MM.1S (cell line): Measurements from ENCODE around the gene KCTD5.

ENCODE experiments used
- DNase-seq: peaks from one replicate; pipeline ENCODE4 v3.0.0-alpha.2; 2015
- H2AFZ ChIP-seq: fragments of 300-600 bp; sonication (generic); 2 replicates; pipeline ENCODE4 v1.6.0; 2016; ENCODE audit warnings: antibody characterized with exemption, low read length
- H3F3A ChIP-seq: fragments of 300-600 bp; sonication (generic); 2 replicates; pipeline ENCODE4 v1.6.1; 2016; ENCODE audit warnings: mild to moderate bottlenecking, antibody characterized with exemption, low read length, moderate library complexity, mixed read lengths; ENCODE audit not compliant: insufficient read depth
- H3K27ac ChIP-seq: fragments of 300-600 bp; sonication (generic); 2 replicates; pipeline ENCODE4 v1.5.1; 2016; ENCODE audit warnings: mild to moderate bottlenecking, low read length
- H3K27me3 ChIP-seq: fragments of 300-600 bp; sonication (generic); replicated peaks from 2 replicates; pipeline ENCODE4 v1.6.0; 2016; ENCODE audit warnings: low read length; ENCODE audit not compliant: insufficient read depth
- H3K36me3 ChIP-seq: fragments of 300-600 bp; sonication (generic); replicated peaks from 2 replicates; pipeline ENCODE4 v1.6.1; 2016; ENCODE audit warnings: mild to moderate bottlenecking, low read length, mixed read lengths; ENCODE audit not compliant: insufficient read depth
- H3K4me1 ChIP-seq: fragments of 300-600 bp; sonication (generic); 2 replicates; pipeline ENCODE4 v1.6.1; 2016; ENCODE audit warnings: low read length, mixed read lengths
- H3K4me2 ChIP-seq: fragments of 300-600 bp; sonication (generic); 2 replicates; pipeline ENCODE4 v1.6.0; 2016; ENCODE audit warnings: low read depth, low read length
- H3K4me3 ChIP-seq: fragments of 300-600 bp; sonication (generic); 2 replicates; pipeline ENCODE4 v1.5.1; 2016; ENCODE audit warnings: low read length, mixed read lengths
- H3K79me2 ChIP-seq: fragments of 300-600 bp; sonication (generic); 2 replicates; pipeline ENCODE4 v1.6.1; 2016; ENCODE audit warnings: mixed run types, low read length, mixed read lengths
- H3K9ac ChIP-seq: fragments of 300-600 bp; sonication (generic); 2 replicates; pipeline ENCODE4 v1.6.1; 2016; ENCODE audit warnings: low read length, mixed read lengths
- H3K9me2 ChIP-seq: fragments of 300-600 bp; sonication (generic); replicated peaks from 2 replicates; pipeline ENCODE4 v1.6.1; 2016; ENCODE audit warnings: mild to moderate bottlenecking, low read length, mixed read lengths; ENCODE audit not compliant: insufficient read depth
- H3K9me3 ChIP-seq: fragments of 300-600 bp; sonication (generic); replicated peaks from 2 replicates; pipeline ENCODE4 v1.6.1; 2016; ENCODE audit warnings: mild to moderate bottlenecking, low read length, mixed read lengths; ENCODE audit not compliant: insufficient read depth
- H4K20me1 ChIP-seq: fragments of 300-600 bp; sonication (generic); 2 replicates; pipeline ENCODE4 v1.6.1; 2016; ENCODE audit warnings: mild to moderate bottlenecking, low read length, moderate library complexity, mixed read lengths; ENCODE audit not compliant: insufficient read depth
- EZH2 ChIP-seq: fragments of 300-600 bp; sonication (generic); optimal IDR thresholded peaks from 2 replicates; pipeline ENCODE3; 2017; ENCODE audit warnings: low read depth, mild to moderate bottlenecking, antibody characterized with exemption, low read length, mixed read lengths
- EZH2phosphoT487 ChIP-seq: fragments of 300-600 bp; sonication (generic); IDR thresholded peaks from 2 replicates; pipeline ENCODE4 v1.6.1; 2018; ENCODE audit warnings: antibody characterized with exemption, low read length
- TF ChIP-seq, protein P1 (sequence below): fragments of 300-600 bp; sonication (generic); IDR thresholded peaks from 2 replicates; pipeline ENCODE4 v1.5.1; 2016; ENCODE audit warnings: antibody characterized with exemption, low read length, mixed read lengths

KCTD5 gene

DNA sequence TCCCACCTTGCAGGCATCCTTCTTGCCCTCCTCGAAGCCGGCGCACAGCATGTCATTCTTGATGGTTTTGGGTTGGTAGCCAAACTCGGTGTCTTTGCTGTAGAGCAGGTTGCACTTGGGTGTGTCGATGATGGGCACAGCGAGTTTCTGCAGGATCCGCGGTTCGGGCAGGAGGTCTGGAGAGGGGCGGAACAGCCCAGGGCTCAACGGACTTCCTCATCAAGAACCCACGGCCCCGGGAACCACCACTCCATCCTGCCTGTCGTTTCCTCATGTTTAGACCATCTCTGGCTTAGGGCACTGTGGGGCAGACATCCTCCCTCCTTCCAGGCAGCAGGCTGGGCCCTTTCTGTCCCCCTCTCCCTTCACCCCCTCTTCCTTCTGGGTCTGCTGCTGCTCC is 31.2 kb downstream of the KCTD5 start:
- Histone ChIP-seq H3K9me3 (no peaks in the 10 kb centered on the region), H3K9ac (no peak overlapping the region), H3K27ac (no peak overlapping the region), H3K4me2 (no peak overlapping the region), H4K20me1 (no peaks in the 10 kb centered on the region), H2AFZ (no peak overlapping the region), H3F3A (no peaks in the 10 kb centered on the region), H3K9me2 (no peaks in the 10 kb centered on the region), H3K36me3 (no peaks in the 10 kb centered on the region), H3K4me3 (no peak overlapping the region), H3K79me2 (no peaks in the 10 kb centered on the region), H3K4me1 (no peaks in the 10 kb centered on the region), H3K27me3 (peaks cover 32% of the 10 kb centered on the region)
- TF ChIP-seq, protein P1, sequence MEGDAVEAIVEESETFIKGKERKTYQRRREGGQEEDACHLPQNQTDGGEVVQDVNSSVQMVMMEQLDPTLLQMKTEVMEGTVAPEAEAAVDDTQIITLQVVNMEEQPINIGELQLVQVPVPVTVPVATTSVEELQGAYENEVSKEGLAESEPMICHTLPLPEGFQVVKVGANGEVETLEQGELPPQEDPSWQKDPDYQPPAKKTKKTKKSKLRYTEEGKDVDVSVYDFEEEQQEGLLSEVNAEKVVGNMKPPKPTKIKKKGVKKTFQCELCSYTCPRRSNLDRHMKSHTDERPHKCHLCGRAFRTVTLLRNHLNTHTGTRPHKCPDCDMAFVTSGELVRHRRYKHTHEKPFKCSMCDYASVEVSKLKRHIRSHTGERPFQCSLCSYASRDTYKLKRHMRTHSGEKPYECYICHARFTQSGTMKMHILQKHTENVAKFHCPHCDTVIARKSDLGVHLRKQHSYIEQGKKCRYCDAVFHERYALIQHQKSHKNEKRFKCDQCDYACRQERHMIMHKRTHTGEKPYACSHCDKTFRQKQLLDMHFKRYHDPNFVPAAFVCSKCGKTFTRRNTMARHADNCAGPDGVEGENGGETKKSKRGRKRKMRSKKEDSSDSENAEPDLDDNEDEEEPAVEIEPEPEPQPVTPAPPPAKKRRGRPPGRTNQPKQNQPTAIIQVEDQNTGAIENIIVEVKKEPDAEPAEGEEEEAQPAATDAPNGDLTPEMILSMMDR: no peak
- TF ChIP-seq EZH2phosphoT487: no peak
- no peak for TF ChIP-seq EZH2
- DNase-seq: no peak

DNA sequence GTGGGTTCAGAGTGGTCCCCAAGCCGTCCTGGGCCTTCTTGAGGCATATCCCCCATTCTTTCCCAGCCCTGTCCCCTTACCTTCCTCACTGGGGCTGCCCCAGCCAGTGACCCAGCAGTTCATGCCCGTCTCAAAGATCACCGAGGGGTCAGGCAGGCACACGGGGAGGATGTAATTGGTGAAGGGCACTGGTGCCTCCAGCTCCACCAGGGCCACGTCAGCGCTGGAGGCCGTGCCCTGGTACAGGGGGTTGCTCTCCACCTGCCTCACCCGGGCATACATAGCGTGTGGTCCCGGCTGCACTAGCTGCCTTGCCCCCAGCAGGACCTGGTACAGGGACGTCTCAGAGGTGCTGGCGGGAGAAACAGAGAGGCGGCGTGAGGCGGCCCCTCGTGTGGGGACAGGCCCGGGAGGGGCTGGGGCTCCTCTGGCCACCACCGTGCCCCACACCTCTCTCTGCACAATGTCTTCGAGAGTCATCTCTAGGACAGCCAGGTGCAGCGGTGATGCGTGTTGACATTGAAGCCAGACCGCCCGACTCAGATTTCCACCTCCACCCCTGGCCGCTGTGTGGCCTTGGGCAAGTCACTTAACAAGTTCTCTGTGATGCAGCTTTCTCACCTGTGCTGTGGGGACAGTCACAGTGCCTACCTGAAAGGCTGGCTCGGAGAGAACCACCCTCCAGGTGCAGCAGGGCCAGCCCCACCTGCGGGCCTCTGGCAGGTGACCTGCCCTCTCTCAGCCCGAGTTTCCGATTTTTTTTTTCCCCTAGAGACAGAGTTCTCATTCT is 31.9 kb downstream of the KCTD5 start:
- Histone ChIP-seq H3K4me3 (no peak overlapping the region), H3K9me2 (no peaks in the 10 kb centered on the region), H3K4me1 (no peaks in the 10 kb centered on the region), H3K27ac (no peak overlapping the region), H4K20me1 (no peaks in the 10 kb centered on the region), H3F3A (no peaks in the 10 kb centered on the region), H3K9me3 (no peaks in the 10 kb centered on the region), H3K4me2 (no peak overlapping the region), H3K79me2 (no peaks in the 10 kb centered on the region), H3K36me3 (no peaks in the 10 kb centered on the region), H2AFZ (no peak overlapping the region), H3K9ac (no peak overlapping the region), H3K27me3 (peaks cover 32% of the 10 kb centered on the region)
- no peak for DNase-seq
- TF ChIP-seq, protein P1: no peak
- TF ChIP-seq EZH2phosphoT487 (no peak), EZH2 (no peak)

DNA sequence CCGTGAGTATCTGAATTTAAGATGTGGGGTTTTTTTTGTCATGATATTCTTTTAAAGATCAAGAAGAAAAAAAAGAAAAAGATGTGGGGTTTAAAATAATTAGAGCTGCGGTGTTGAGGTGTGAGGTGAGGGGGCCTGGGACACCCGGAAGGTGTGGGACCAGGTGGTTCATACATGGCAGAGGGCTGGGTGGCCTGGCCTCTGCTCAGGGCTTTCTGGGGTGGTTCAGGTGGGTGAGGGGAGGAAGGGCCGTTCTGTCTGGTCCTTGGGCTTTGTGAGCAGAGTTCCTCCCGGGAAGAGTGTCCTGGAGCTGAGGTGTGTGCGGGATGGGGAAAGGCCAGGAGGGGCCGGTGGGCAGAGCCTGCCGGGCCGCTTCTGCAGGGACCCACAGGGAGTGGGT is 32.7 kb downstream of the KCTD5 start:
- H3K9me3 ChIP-seq: no peaks in the 10 kb centered on the region
- no peak overlapping the region for H3K4me2 ChIP-seq
- H3K79me2 ChIP-seq: no peaks in the 10 kb centered on the region
- no peak overlapping the region for H3K27ac ChIP-seq
- H3K9me2 ChIP-seq: no peaks in the 10 kb centered on the region
- TF ChIP-seq EZH2 (no peak), EZH2phosphoT487 (no peak)
- TF ChIP-seq, protein P1: no peak
- H3K4me1 ChIP-seq: no peaks in the 10 kb centered on the region
- H3K27me3 ChIP-seq: peaks cover 32% of the 10 kb centered on the region
- H3K4me3 ChIP-seq: no peak overlapping the region
- no peaks in the 10 kb centered on the region for H3F3A ChIP-seq
- no peaks in the 10 kb centered on the region for H4K20me1 ChIP-seq
- H3K9ac ChIP-seq: no peak overlapping the region
- no peak for DNase-seq
- no peak overlapping the region for H2AFZ ChIP-seq
- H3K36me3 ChIP-seq: no peaks in the 10 kb centered on the region
